Vagina (tissue), 2 donors: Measurements from ENCODE around the gene NRL.

Experiments used
- POLR2A ChIP-seq, 2 donors: fragments of 450-650 bp; IDR thresholded peaks; one replicate each; pipeline ENCODE4 v1.6.1; 2017; ENCODE audit warnings: antibody characterized with exemption in 2 of 2, mild to moderate bottlenecking in 2 of 2, moderate library complexity in 2 of 2
- POLR2AphosphoS5 ChIP-seq, 2 donors: sonication (generic); formaldehyde crosslinking; IDR thresholded peaks; one replicate each; pipeline ENCODE4 v1.9.0; 2017; ENCODE audit warnings: antibody characterized with exemption in 2 of 2, mild to moderate bottlenecking in 2 of 2, low read depth in 1 of 2; ENCODE audit not compliant: insufficient read depth in 1 of 2
- TF ChIP-seq, protein P1 (sequence below), 3 experiments: fragments of 450-650 bp in 2 of 3; fragments of 200-600 bp in 1 of 3; sonication (generic) in 1 of 3; IDR thresholded peaks; one replicate each; pipeline ENCODE4 v1.5.1; 2017 to 2019; ENCODE audit warnings: antibody characterized with exemption in 3 of 3, mild to moderate bottlenecking in 2 of 3, moderate library complexity in 2 of 3

DNA sequence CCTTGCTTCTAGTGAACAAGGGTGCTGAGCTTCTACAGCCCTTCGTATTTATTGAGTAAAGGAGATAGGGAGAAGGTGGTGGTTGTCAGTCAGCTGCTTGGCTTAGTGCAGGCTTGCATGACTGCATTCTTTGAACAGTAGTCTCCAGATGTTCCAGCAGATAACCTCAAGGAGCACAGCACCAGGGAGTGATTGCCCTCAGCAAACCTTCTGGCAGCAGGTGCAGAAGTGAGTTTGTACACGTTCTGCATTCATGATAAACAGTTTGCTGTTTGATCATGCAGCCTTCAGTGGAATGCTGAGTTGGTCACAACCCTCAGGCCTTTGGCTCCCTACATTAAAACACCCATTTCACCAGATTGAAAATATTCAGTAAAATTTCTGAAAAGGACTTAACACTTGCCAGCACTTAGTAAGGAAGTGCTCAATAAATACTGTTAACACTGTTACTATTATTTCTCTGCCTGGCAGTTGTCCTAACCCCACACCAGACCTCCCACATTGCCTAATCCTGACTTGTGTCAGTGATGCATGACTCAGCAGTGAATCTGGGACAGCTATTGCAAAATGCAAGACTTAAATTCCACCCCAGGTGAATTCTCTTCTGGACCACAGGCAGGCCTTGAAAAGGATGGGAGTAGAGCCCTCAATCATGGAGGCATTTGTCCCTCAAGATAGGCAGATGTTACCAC is 81.9 kb downstream of the NRL start:
- TF ChIP-seq, protein P1, sequence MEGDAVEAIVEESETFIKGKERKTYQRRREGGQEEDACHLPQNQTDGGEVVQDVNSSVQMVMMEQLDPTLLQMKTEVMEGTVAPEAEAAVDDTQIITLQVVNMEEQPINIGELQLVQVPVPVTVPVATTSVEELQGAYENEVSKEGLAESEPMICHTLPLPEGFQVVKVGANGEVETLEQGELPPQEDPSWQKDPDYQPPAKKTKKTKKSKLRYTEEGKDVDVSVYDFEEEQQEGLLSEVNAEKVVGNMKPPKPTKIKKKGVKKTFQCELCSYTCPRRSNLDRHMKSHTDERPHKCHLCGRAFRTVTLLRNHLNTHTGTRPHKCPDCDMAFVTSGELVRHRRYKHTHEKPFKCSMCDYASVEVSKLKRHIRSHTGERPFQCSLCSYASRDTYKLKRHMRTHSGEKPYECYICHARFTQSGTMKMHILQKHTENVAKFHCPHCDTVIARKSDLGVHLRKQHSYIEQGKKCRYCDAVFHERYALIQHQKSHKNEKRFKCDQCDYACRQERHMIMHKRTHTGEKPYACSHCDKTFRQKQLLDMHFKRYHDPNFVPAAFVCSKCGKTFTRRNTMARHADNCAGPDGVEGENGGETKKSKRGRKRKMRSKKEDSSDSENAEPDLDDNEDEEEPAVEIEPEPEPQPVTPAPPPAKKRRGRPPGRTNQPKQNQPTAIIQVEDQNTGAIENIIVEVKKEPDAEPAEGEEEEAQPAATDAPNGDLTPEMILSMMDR (IDR thresholded peaks at IDR 0.05) = no peak
- TF ChIP-seq POLR2A (IDR thresholded peaks at IDR 0.05) = no peak
- TF ChIP-seq POLR2AphosphoS5 (IDR thresholded peaks at IDR 0.05; ENCODE audit: insufficient read depth in 1 of 2, low read depth in 1 of 2) = no peak
